HG02870 (cell line): ENCODE results near the gene NFATC2.

Source experiments
- ATAC-seq: cut with Tn5 transposase; IDR thresholded peaks from one replicate; pipeline ENCODE4 v1.9.1; 2021; ENCODE audit warnings: mild to moderate bottlenecking, moderate library complexity; ENCODE audit not compliant: unreplicated experiment

Gene NFATC2

DNA sequence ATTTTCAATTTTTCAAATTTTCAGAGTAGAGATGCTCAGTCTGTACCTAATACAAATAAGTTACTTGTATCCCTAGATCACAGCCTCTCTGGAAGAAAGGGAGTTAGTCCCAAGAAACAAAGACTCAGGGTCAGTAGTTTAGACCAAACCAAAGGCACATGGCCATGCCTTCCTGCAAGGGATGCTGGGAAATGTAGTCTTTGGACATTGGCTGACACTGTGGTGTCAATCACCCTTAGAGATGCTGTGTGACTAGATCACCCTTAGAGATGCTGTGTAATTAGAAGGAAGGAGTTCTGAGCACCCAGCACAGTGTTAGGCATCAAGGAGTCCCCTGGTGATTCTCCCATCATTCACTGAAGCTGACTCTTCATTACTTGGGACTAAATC, 202.1 kb downstream of the NFATC2 start:
- no peak for ATAC-seq

DNA sequence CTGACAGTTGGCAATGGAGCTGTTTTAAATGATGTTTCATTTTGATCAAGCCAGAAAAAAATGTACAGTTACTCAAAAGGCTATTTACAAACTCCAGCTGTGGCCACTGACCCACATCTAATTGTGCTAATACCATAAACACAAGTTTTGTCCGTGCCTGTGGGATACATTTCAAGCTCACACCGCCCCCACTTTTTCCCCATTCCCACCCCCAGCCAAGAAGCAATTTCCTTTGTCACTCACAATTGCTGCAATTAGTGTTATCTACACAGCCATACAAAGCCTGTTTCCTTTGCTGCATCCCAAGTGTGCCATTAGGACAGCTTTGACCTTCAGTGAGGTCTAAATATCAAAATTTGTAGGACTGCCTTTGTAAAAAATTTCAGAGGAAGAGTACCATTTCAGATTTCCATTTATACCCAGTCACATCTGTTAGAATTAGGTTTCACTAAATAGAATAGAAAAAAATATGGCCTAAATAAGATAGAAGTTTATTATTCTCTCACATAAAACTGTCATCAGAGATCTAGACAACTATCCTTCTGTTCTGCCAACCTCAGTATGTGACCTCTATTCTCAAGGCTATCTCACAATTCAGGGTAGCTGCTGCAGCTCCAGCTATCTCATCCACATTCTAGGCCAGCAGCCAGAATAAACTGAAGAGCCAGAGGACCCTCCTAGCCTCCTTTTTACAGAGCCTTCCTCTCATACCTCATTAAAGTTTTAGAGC, 202.6 kb downstream of the NFATC2 start:
- ATAC-seq: no peak

GRCh38 chr20:51338692-51339440, 203.7 kb downstream of the NFATC2 start:
- ATAC-seq: no peak

DNA sequence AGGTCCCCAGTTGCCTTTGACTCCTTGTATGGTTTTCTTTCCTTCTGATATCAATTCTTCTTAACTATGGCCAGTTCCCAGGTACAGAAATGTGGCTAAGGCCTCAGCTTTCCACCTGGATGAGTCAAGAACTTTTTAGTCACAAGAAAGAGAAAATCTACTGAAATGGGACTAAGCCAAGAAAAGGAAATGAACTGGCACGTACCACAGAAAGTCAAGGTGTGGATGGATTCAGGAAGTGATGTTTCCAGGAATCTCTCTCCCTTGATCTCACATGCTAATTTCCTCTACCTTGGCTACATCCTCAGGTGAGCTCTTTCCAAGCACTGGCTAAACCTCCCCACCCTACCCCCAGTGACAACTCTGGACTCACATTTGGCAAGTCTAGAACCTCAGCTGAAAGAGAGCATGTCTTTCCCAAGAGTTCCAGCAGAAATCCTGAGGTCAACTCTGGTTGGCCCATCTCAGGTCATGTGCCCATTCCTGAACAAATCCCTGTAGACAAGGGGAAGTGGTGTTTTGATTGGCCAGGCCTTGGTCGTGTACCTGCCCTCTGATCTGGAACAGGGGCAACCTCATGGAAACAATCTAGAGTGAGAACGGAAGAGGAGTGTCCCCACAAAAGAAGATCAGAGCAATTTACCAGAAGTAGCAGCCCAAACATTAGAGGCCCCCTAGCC, 205.3 kb downstream of the NFATC2 start:
- no peak for ATAC-seq
